Measurements from ENCODE around the gene PNKD. TPM values are rescaled to one million over a fixed set of nuclear protein-coding genes. Genes with fewer than 3 reads are reported as not detected.

The PNKD gene, protein sequence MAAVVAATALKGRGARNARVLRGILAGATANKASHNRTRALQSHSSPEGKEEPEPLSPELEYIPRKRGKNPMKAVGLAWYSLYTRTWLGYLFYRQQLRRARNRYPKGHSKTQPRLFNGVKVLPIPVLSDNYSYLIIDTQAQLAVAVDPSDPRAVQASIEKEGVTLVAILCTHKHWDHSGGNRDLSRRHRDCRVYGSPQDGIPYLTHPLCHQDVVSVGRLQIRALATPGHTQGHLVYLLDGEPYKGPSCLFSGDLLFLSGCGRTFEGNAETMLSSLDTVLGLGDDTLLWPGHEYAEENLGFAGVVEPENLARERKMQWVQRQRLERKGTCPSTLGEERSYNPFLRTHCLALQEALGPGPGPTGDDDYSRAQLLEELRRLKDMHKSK
- 26.5 and 50.2 TPM in 2 replicates for total RNA-seq

DNA sequence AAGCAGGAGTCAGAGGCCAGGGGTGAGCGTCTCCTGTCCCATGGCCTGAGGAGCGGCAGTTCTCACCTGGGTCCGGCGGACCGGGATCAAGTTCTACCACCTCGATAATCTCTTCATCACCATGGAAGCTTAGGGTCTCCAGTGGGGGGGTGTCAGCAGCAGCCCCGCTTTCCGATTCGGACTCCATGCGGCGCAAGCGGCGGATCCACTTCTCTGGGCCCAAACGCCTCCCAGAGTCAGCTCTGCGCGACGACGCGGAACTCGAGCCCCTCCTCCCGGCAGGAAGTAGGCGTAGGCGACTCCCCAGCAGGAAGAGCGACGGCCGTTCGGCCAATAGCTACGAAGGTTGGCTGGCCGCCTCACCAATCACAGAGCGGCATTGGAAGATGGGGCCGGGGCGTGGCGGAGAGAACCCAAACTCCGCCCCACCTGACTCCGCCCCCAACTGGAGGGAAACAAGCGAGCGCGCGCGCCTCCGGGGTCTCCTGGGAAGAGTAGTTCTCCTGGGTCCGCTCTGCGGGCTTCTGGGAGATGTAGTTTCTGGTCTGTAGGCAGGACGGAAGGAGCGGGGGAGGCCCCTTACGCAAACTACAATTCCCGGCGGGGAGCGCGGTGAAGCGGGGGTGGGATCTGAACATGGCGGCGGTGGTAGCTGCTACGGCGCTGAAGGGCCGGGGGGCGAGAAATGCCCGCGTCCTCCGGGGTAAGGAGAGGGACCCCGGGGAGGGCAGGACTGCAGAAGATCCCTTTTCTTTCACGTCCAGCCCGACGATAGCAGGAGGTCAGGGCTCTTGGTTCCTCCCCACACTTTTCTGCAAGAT, at the start of gene PNKD, which contains the start of gene AAMP:
Gene PNKD (plus strand): TSS at position 620 of the 821 bp plus-strand sequence. CDS start 17 bp downstream, at position 637.
Gene AAMP (minus strand): TSS at position 238 of the 821 bp plus-strand sequence. CDS start 51 bp downstream, at position 187.
- peak; percentile 100 for DNase-seq

- DNase-seq, result no peak
These were observed 49.3 kb upstream of the PNKD start for GRCh38 chr2:218221000-218221399.

DNA sequence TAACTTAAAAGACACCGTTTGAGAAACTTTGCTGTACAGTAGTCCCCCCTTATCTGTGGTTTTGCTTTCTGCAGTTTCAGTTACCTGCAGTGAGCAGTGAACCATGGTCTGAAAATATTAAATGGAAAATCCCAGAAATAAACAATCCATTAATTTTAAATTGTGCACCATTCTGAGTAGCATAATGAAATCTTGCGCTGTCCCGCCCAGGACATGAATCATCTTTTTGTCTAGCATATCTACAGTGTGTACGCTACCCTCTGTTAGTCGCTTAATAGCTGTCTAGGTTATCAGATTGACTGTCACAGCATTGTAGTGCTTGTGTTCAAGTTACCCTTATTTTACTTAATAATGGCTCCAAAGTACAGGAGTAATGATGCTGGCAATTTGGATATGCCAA, 47.3 kb upstream of the PNKD start:
- DNase-seq, result peak; percentile 71

GRCh38 chr2:218224186-218224585, 46.1 kb upstream of the PNKD start:
- DNase-seq, result no peak

DNA sequence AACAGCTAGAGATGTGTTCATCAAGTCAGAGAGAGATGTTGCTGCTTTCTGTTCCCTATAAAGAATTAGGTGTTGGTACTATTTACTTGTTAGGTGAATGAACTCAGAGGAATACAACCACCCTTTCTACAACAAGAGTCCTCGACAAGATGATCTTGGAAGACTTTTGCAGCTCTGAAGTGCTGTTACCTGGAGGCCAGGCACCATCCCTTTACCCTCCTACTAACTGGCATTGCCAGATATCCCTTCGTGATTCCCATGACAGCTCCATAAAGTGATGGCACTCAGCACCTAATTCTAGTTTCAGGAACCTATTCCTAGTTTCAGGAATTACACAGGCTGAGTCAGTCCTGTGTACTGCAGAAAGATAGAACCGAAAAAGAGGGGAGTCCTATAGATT, 43.4 kb upstream of the PNKD start:
- no peak for DNase-seq

DNA sequence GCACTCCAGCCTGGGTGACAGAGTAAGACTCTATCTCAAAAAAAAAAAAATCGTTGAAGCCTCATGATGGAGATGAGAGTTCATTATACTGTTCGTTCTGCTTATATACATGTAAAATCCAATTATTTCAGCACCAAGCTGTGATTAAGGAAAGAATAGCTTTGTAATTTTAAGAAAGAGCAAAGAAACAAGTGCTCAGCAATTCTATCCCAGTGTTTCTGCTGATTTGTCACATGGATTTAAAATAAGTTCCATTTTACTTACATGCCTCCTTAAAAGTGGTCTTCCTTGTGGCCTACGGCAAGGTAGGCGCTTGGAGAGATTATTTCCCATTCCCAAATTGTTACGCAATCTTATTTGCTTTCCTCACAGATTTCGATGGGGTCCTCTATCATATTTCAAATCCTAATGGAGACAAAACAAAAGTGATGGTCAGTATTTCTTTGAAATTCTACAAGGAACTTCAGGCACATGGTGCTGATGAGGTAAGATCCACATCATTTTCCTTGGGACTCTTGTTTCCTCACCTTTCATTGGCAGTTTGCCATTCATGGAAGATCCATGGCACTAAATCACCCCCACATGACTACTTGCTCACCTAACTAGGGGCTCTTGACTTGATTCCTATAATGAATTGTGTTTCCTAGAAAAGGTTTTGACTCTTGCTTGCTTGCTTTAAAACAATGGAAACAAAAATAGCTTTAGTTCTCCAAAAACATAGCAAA, 41.8 kb upstream of the PNKD start:
- peak; percentile 51 for DNase-seq

- DNase-seq, result peak; percentile 88
These were observed 41.1 kb upstream of the PNKD start for GRCh38 chr2:218229239-218229638.

GRCh38 chr2:218229851-218230250, 40.5 kb upstream of the PNKD start:
- DNase-seq, result peak; percentile 21

DNA sequence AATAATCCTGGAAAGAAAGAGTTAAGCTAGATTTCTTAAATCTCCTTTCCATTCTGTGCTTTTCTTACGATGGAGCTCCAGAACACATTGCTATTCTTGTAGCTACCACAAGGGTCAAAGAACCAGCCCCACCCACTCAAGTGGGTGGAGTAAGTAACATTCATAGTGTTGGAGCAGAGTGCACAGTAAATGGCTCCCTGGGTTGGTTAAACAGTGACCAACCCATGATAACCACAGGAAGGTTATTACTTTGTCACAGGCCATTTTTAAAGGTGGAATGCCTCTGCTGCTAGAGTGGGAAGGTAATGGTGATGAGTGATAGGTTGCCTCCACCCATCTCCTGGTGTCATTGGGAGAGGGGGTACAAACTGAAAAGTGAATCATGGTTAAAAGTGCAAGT, 39.4 kb upstream of the PNKD start:
- peak; percentile 45 for DNase-seq

- no peak for DNase-seq
These were observed 36.8 kb upstream of the PNKD start for GRCh38 chr2:218233543-218233942.

- DNase-seq, result no peak
These were observed 35.8 kb upstream of the PNKD start for GRCh38 chr2:218234521-218234920.

DNA sequence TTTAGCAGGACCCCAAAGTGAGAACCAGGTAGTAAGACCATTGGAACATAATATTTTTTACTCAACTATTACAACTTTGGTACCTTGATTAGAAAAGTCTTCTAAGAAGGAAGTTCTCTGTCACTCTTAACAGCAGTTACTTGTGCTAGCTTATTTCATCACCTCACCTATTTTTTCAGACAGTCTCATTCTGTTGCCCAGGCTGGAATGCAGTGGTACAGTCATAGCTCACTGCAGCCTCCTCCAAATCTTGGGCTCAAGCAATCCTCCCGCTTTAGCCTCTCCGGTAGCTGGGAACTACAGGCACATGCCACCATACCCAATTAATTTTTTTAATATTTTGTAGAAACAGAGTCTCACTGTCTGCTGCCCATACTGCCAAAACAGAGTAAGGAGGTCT, 35.3 kb upstream of the PNKD start:
- DNase-seq, result no peak

DNA sequence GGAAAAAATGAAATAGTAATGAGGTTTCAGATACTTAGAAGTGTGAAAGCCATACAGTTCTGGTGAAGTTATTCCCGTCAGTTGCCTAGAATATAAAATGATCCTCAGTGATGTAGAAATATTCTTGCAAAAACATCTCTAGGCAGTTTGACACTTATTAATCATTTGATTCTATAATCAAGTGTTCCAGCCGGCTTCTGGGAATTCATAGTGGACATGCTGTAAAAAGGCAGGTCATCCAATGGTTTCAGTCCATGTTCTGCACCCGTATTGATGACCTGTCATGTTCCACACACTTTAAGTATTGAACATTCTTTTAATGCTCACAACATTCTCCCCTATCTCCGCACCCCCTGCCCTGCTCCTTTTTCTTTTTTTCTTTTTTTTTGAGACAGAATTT, 33.5 kb upstream of the PNKD start:
- DNase-seq, result no peak

- DNase-seq, result no peak
These were observed 31.4 kb upstream of the PNKD start for GRCh38 chr2:218238887-218239286.

GRCh38 chr2:218244204-218244603, 26.1 kb upstream of the PNKD start:
- DNase-seq, result no peak

- DNase-seq, result no peak
These were observed 25.7 kb upstream of the PNKD start for GRCh38 chr2:218244665-218245064.

DNA sequence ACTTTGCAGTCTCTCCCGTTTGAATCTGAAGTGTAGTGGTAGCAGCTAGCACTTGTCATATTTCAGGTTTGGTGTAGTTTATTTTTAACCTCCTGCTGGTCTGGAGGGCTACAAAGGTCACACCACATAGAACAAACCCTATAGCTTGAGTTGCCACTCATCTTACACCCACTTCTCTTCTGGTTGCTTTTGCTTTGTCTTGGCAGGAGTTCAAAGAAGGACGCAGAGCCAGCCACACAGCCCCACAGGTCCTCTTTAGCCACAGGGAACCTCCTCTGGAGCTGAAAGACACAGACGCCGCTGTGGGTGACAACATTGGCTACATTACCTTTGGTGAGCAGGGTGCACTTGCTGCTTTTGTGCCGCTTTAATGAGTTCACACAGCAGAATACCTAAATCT, 25.1 kb upstream of the PNKD start:
- DNase-seq, result no peak

DNA sequence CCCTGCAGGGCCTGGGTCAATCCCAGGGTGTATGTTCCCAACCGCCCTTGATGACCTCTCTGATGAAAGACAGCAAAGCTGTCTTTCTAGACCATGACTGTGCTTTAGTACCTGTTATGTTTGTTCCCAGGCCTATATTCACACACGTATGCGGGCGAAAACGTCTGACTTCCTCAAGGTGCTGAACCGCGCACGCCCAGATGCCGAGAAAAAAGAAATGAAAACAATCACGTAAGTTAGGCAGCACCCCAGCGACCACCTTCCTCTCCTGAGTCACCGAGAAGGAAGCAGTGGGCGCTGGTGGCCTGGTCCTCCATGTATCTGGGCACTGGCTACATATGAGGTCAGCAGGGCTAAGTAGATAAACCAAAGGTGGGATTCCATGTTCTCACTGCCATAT, 20.6 kb upstream of the PNKD start:
- no peak for DNase-seq

GRCh38 chr2:218252509-218253231, 17.6 kb upstream of the PNKD start:
- no peak for DNase-seq

DNA sequence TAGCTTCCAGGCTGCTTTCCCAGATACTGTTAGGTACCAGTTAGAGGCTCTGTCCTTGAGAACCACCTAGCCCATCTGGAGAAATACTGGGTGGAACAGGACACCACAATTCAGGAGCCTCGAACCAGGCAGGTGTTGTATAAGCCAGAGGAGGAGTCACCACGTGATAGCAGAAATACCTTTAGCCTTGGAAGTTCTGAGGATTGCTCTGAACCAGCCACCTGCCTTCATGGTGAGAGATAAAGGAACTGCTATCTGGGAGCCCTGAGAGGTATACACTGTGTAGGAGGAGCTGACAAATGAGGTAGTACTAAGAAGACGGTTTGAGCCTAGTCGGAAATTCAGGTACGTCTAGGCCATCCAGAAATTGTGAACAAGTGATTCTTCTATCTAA, 17.1 kb upstream of the PNKD start:
- DNase-seq, result no peak

GRCh38 chr2:218255446-218255845, 14.9 kb upstream of the PNKD start:
- no peak for DNase-seq

DNA sequence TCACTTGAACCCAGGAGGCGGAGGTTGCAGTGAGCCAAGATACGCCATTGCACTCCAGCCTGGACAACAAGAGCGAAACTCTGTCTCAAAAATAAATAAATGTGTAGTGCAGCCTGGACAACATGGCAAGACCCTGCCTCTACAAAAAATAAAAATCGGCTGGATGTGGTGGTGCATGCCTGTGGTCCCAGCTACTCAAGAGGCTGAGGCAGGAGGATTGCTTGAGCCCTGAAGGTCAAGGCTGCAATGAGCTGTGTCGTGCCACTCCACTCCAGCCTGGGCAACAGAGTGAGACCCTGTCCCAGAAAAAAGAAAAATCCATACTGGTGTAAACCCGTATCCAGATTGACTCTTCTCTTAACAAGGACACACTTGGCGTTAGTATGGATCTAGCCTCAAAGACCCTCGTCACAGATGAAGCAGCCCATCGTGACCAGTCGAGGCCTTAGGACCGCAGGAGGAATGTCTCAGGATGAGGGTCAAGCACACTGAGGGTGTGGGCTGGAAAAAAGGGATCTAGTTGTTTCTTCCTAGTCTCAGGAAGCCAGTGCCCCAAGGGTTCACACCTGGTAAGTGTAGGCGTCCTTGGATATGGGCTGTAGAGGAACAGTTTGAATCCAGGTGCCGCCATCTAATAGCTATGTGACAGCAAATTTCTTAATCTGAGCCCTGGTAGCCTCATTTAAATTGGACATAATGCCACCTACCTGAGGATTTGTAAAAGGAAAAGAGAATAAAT, 13.5 kb upstream of the PNKD start:
- no peak for DNase-seq

Data from dermis blood vessel endothelial cell (primary cell).